SK-MEL-5 (cell line): ENCODE measurements around the gene PRR18. TPM values are rescaled to one million over a fixed set of nuclear protein-coding genes. Genes with fewer than 3 reads are reported as not detected.

Source experiments
- DNase-seq: peaks from one replicate; pipeline ENCODE4 v3.0.0-alpha.2; 2016; ENCODE audit warnings: low read depth, low spot score
- in situ Hi-C: cut with HindIII; loops from 2 replicates; pipeline ENCODE4 v1.10.0; 2016; ENCODE audit warnings: low sequenced_read_pairs, high pct_unique_total_duplicates, low pct_unique_long_range_greater_than_20kb
- total RNA-seq: library from RNA; depleted of rRNA; stranded (reverse); fragments of >200 nt; shearing (Covaris generic); gene quantifications from 2 replicates; pipeline ENCODE4 v1.2.3, GENCODE V29; 2014; rRNA removed

PRR18 gene
- total RNA-seq, 1 experiment from 2014 or later = not detected

- in situ Hi-C loops = no loop called here
Measured at GRCh38 chr6:166262743-166263515, 45.3 kb downstream of the PRR18 start.

GRCh38 chr6:166259296-166259977, 48.8 kb downstream of the PRR18 start:
- DNase-seq = peak; percentile 40
- in situ Hi-C loops = no loop called here

More at GRCh38 chr6:166262743-166263515, 45.3 kb downstream of the PRR18 start:
- no peak for DNase-seq

DNA sequence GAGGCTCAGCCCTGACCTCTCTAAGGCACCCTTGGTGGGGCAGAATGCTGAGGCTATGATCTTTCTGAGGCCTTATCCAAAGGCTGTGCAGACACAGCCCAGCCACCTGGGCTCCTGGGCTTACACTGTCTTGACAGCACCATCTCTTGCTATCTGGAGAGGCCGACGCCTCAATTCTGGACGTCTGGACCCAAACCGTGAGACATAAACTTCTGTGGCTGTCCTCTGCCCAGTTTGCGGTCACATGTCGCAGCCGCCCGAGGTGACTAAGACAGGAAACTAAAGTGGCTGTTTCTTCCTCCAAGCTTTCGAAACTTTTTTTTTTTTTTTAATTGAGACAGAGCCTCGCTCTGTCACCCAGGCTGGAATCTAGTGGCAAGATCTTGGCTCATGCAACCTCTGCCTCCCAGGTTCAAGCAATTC, 49.3 kb downstream of the PRR18 start:
- in situ Hi-C loops = no loop called here
- peak; percentile 5 for DNase-seq

DNA sequence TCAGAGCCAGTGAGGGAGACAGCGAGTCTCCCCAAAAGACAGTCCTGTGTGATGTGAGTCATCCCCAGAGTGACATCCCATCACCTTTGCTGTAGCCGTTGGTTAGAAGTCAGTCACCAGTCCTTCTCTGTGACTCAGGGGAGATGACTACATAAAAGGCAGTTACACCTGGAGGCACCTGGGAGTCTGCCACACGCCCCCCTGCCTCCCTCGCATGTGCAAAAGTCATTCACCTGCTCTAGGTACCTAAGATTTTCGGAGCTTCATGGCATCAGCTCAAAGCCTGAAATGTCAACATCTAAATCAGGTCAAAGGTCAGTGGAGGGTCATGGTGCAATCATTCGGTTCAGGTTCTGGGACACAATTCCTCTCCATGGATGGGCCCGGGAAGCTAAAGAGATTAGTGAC, 50.3 kb downstream of the PRR18 start:
- DNase-seq = no peak

More for the DNA sequence above, 50.3 kb downstream of the PRR18 start:
- in situ Hi-C loops = no loop called here

Other genes with a start within 250 kb of the PRR18 start
- gene TBXT, start 140.5 kb downstream of the PRR18 start, total RNA-seq = not detected in 2 replicates
- 46.3 and 49.9 TPM in 2 replicates for gene SFT2D1, start 34.2 kb upstream of the PRR18 start, total RNA-seq
- gene MPC1, start 74.5 kb upstream of the PRR18 start, total RNA-seq = 30.3 and 34.6 TPM in 2 replicates